Right renal cortex interstitium (tissue), 3 donors: ENCODE data around the gene NMS. TPM values are rescaled to one million over a fixed set of nuclear protein-coding genes. Genes with fewer than 3 reads are reported as not detected.

ENCODE experiments used
- DNase-seq, 3 donors: peaks; one replicate each; pipeline ENCODE4 v3.0.0-alpha.2; 2013; ENCODE audit warnings: low read depth in 3 of 3, low spot score in 2 of 3
- polyA plus RNA-seq, 3 donors: library from polyadenylated mRNA; unstranded; fragments of 120-200 nt; gene quantifications; one replicate each; pipeline ENCODE4 v1.2.1, GENCODE V29; 2013; ENCODE audit not compliant: insufficient read length in 3 of 3

The NMS gene
- polyA plus RNA-seq, 3 donors, result not detected

DNA sequence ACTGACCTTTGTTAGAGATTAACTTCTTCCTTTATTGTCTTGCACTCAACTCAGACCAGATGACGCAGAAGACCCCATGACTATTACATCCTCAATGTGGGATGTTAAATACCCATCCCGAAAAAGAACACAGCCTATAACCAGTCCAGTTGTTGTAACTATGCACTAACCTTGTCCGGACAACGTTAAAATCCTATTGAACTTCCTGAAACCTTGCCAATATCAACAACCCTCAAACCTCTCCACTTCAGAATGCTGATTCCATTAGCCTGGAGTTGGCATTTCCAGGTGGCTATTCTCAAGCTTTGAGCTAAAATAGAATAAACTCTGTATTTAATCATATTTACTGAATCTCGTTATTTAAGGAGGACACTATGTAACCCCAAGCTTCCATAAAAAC is 13.6 kb downstream of the NMS start:
- DNase-seq, result no peak

- DNase-seq, result no peak
These were observed 14.1 kb downstream of the NMS start for GRCh38 chr2:100484390-100484789.

- DNase-seq, result no peak
These were observed 15.1 kb downstream of the NMS start for GRCh38 chr2:100485396-100485795.

DNA sequence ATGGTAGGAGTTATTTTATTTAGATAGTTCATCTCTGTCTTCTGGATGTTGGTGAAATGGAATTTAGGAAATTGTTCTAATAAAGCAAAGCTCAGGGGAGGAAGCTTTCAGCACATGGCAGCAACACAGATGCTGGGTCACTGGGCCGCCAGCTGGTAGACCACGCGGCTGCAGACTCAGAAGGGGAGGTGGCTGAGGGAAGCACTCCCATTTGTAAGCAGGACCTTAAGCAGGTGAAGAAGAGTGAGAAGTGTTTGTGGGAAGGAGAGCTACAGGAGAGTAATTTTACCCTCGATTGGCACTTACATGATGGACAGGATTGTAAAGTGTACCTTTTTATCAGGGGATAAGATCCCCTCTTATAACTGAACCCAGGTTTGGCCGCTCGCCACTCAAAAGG is 24.4 kb downstream of the NMS start:
- DNase-seq, result no peak

DNA sequence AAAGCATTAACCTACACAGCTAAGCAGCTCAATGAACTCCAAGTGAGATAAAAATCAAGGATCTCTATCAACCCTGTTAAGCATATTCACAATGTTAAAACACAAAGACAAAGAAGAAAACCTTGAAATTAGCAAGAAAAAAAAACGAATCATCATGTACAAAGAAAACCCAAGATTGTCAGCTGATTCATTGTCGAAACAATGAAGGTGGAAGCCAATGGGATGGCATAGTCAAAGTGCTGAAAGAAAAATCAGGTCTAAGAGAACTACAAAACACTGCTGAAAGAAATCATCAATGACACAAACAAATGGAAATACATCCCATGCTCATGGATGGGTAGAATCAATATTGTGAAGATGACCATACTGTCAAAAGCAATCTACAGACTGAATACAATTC is 32.5 kb downstream of the NMS start:
- DNase-seq, result no peak

DNA sequence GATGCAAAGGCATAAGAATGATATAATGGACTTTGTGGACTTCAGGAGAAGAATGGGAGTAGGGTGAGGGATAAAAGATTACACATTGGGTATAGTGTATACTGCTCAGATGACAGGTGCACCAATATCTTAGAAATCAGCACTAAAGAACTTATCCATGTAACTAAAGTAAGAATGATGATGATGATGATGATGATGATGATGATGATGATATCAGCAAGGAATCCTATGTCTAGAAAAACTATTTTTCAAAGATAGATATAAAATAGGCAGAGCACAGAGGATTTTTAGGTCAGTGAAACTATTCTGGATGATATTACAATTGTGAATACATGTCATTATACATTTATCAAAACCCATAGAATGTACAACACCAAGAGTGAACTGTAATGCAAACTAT is 34.3 kb downstream of the NMS start:
- DNase-seq, result no peak

DNA sequence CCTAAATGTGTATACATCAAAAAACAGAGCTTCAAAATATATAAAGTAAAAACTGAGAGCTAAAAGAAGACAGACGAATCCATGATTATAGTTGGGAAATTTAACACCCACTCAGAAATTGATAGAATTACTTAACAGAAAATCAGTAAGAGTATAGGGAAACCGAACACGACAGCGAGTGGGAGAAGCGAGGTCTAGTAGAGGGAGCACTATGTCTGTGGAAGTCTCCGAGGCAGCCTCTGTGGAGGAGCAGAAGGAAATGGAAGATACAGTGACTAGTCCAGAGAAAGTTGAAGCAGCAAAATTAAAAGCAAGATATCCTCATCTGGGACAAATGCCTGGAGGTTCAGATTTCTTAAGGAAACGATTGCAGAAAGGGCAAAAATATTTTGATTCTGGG is 38.8 kb downstream of the NMS start:
- no peak for DNase-seq

DNA sequence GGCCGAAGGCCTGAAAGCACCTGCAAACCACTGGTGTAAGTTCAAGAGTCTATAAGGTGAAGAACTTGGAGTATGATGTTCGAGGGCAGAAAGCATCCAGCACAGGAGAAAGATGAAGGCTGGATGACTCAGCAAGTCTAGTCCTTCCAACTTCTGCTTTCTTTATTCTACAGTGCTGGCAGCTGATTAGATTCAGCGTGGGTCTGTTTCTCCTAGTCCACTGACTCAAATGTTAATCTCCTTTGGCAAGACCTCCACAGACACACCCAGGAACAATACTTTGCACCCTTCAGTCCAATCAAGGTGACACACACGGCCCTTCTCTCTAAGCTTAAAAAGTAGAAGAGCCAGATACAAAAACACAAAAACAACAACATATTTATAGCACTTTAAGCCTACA is 43.4 kb downstream of the NMS start:
- no peak for DNase-seq

DNA sequence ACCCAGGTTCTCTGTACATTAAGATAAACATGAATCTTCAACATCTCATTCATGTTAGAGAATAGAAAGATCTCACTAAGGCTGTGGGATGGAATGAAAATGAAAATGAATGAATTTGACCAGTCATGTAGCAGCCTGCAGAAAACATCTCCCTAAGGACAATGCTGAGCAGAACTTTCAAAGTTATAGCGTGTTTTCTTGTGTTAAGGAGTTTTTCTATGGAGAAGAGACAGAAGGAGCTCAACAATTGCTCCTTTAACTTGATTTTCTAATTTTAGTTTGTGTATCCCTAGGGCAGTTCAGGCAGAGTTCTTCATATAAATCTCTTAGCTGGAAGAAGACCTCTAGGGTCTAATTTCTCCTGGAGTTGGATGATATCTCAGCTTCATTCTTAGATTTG is 47.3 kb downstream of the NMS start:
- no peak for DNase-seq

GRCh38 chr2:100518801-100519200 is 48.5 kb downstream of the NMS start:
- no peak for DNase-seq

DNA sequence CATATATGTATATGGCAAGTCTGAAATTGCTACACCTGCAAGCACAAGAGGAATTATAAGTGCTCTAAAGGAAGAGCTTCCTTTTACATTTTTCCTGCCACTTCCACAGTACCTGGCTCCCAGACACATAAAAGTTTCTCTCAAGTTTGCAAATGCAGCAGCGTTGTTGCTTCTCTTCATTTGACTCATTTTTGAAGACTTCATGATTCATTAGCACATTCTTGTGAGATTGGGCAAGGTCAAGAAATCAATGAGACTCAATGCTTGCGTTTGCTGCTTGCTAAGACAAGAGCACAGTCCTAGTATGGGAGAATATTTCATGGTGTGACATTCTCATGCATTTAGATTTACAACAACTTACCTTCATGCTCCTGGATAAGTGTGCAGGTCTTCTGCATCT is 49.9 kb downstream of the NMS start:
- DNase-seq, result no peak

GRCh38 chr2:100522430-100522829 is 52.1 kb downstream of the NMS start:
- DNase-seq, result no peak

- DNase-seq, result no peak
These were observed 54.0 kb downstream of the NMS start for GRCh38 chr2:100524331-100524730.

DNA sequence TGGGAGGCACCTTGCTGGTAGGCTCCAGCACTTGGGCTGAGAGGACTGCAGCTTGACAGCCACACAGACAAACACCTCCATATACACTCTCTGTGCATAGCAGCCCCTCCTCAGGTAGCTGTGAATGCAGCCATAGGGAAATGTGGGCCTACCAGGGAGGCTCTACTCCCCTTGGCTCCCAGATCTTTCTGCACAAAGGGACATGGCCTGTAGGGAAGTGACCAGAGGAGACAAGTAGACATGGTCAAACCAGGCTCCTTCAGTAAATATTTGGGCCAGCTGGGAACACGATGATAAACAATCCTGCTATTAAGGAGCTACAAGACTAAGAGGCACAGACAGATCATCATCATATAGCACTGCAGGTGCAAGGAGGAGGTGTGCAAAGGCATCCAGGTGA is 56.6 kb downstream of the NMS start:
- no peak for DNase-seq

DNA sequence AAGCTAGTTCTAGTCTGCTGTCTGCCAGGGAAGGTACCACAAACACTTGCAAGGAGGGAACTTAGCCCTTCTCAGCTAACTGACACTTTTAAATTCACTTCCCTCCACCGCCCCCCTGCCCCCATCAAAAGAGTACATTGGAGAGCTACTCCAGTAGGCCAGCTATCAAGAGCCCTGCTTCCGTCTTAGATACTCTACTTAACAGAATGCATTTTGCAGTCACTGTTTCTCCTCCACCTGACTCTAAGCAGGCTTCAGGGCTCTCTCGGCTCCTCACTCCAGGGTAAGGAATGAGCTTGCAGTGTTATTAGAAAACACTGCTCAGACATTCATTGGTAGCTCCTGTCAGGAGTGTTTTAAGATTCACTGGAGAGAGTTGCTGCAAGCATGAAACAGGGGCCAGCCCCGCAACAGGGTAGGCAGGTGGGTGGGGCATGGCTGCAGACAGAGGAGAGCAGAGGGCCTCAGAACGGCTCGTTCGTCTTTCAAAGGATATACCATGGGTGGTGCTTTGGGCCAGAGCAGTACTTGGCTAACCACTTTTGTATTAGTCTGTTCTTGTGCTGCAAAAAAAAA is 57.2 kb downstream of the NMS start:
- no peak for DNase-seq

DNA sequence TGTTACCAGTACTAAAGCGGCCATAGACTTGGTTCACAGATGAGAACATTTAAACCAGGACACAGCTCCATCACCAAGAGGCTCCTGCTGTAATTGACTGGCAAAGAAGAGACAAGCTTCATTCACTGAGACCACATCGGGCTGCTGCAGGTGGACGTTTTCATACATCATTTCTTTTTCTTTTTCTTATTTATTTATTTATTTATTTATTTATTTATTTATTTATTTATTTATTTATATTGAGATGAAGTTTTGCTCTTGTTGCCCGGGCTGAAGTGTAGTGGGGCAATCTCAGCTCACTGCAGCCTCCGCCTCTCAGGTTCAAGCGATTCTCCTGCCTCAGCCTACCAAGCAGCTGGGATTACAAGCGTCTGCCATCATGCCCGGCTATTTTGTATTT is 58.9 kb downstream of the NMS start:
- DNase-seq, result no peak

DNA sequence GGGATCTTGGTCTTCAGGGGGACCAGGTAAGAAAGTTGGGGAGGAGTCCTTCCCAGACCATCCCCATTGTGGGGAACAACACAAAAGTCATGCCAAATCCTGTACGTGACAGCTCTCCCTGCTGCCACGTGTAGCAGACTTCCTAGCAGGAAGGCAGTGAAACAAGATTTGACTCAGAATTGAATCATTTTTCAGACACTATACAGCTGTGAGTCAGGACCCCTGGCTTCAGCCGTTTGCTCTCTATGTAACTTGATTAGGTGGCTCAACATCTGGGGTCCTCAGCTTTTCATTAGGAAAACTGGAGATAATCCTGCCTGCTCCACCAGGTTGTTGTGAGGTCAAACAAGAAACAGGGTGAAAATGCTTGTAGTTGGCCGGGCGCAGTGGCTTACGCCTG is 59.6 kb downstream of the NMS start:
- DNase-seq, result no peak

Other genes with a start within 250 kb of the NMS start
- gene LONRF2, start 148.0 kb upstream of the NMS start, polyA plus RNA-seq, result 1 to 10 TPM; 2.6 to 2.9 (median 2.8) TPM
- 10 to 100 TPM; 22.5 to 24.4 (median 23.0) TPM for gene CHST10, start 52.8 kb upstream of the NMS start, polyA plus RNA-seq
- gene PDCL3, start 92.5 kb downstream of the NMS start, polyA plus RNA-seq, result 10 to 100 TPM; 41.7 to 44.2 (median 42.4) TPM